ENCODE results near the gene ZBTB12. TPM values are rescaled to one million over a fixed set of nuclear protein-coding genes. Genes with fewer than 3 reads are reported as not detected.

ZBTB12 gene
- total RNA-seq, 1 experiment from 2014 or later = 11.7 TPM

DNA sequence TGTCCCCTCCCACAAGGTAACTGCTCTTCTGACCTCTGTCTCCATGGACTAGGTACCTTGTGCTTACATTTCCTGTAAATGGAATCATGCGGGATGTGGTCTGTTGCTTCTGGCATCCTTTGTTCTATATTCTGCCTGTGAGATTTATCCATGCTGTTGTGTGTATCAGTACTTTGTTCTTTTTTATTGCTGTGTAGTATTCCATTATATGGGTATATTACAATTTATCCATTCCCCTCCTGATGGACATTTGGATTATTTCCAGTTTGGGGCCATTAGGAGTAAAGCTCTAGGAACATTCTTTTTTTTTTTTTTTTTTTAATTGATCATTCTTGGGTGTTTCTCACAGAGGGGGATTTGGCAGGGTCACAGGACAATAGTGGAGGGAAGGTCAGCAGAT, 29.1 kb upstream of the ZBTB12 start:
- peaks cover 3% of the 10 kb centered on the region; the same call in 1 of the 2 replicates for H3K4me1 ChIP-seq
- H3K9me3 ChIP-seq = no peaks in the 10 kb centered on the region
- Mint-ChIP-seq H3K36me3 (ENCODE audit: insufficient read depth, unreplicated experiment) (no peaks in the 10 kb centered on the region), H3K4me3 (ENCODE audit: unreplicated experiment) (no peak overlapping the region), H3K27me3 (ENCODE audit: insufficient read depth, unreplicated experiment) (no peaks in the 10 kb centered on the region), H3K27ac (ENCODE audit: unreplicated experiment) (no peak overlapping the region), H3K4me1 (ENCODE audit: low read depth, unreplicated experiment) (no peaks in the 10 kb centered on the region), H3K9me3 (ENCODE audit: unreplicated experiment) (no peaks in the 10 kb centered on the region)
- BruUV-seq (replicated peaks) = no TSS peak
- POLR2A ChIA-PET = no interaction called here
- H3K27me3 ChIP-seq (replicated peaks; ENCODE audit: control insufficient read depth, insufficient read depth, low read length) = no peaks in the 10 kb centered on the region
- intact Hi-C loops (cut with micrococcal nuclease; ENCODE audit: unreplicated experiment) = no loop called here
- no peaks in the 10 kb centered on the region for H3K36me3 ChIP-seq (ENCODE audit: control insufficient read depth, insufficient read depth, low read length)
- no peak overlapping the region for H3K4me3 ChIP-seq (ENCODE audit: low read depth, low read length)
- DNase-seq = no peak
- CTCF ChIA-PET = no interaction called here
- no peak for TF ChIP-seq CTCF (IDR thresholded peaks at IDR 0.05; ENCODE audit: insufficient read depth in 1 of 2, low read depth in 1 of 2, low read length in 1 of 2, severe bottlenecking in 1 of 2, unreplicated experiment in 1 of 2)

- no peaks in the 10 kb centered on the region for H3K27me3 Mint-ChIP-seq (ENCODE audit: insufficient read depth, unreplicated experiment)
- DNase-seq = no peak
- no peak overlapping the region for H3K4me3 ChIP-seq (ENCODE audit: low read depth, low read length)
- no TSS peak for BruUV-seq (replicated peaks)
- H3K9me3 ChIP-seq = no peaks in the 10 kb centered on the region
- H3K4me3 Mint-ChIP-seq (ENCODE audit: unreplicated experiment) = no peak overlapping the region
- POLR2A ChIA-PET = interaction anchor here (0.7 kb wide), 1 partner anchor 1783 kb away, joined by 3 read pairs; the partner anchor contains the start of gene UQCC2
- CTCF ChIA-PET = no interaction called here
- no peaks in the 10 kb centered on the region for H3K36me3 Mint-ChIP-seq (ENCODE audit: insufficient read depth, unreplicated experiment)
- H3K27ac Mint-ChIP-seq (ENCODE audit: unreplicated experiment) = no peak overlapping the region
- no peak for TF ChIP-seq CTCF (IDR thresholded peaks at IDR 0.05; ENCODE audit: insufficient read depth in 1 of 2, low read depth in 1 of 2, low read length in 1 of 2, severe bottlenecking in 1 of 2, unreplicated experiment in 1 of 2)
- H3K9me3 Mint-ChIP-seq (ENCODE audit: unreplicated experiment) = no peaks in the 10 kb centered on the region
- no peaks in the 10 kb centered on the region; the same call in 1 of the 2 replicates for H3K36me3 ChIP-seq (ENCODE audit: control insufficient read depth, insufficient read depth, low read length)
- intact Hi-C loops (cut with micrococcal nuclease; ENCODE audit: unreplicated experiment) = no loop called here
- H3K4me1 Mint-ChIP-seq (ENCODE audit: low read depth, unreplicated experiment) = no peaks in the 10 kb centered on the region
- no peaks in the 10 kb centered on the region for H3K27me3 ChIP-seq (replicated peaks; ENCODE audit: control insufficient read depth, insufficient read depth, low read length)
- H3K4me1 ChIP-seq = peaks cover 3% of the 10 kb centered on the region; the same call in 1 of the 2 replicates
Observed at GRCh38 chr6:31928672-31928939, 26.7 kb upstream of the ZBTB12 start.

- intact Hi-C loops (cut with micrococcal nuclease; ENCODE audit: unreplicated experiment) = no loop called here
- Histone ChIP-seq H3K4me3 (ENCODE audit: low read depth, low read length) (0 out of 2 replicates have a peak overlapping the region, but pooled peaks have one; percentile 11), H3K9me3 (no peaks in the 10 kb centered on the region), H3K36me3 (ENCODE audit: control insufficient read depth, insufficient read depth, low read length) (no peaks in the 10 kb centered on the region; the same call in 1 of the 2 replicates), H3K4me1 (peaks cover 3% of the 10 kb centered on the region; the same call in 1 of the 2 replicates), H3K27me3 (replicated peaks; ENCODE audit: control insufficient read depth, insufficient read depth, low read length) (no peaks in the 10 kb centered on the region)
- Mint-ChIP-seq H3K36me3 (ENCODE audit: insufficient read depth, unreplicated experiment) (no peaks in the 10 kb centered on the region), H3K27me3 (ENCODE audit: insufficient read depth, unreplicated experiment) (no peaks in the 10 kb centered on the region), H3K9me3 (ENCODE audit: unreplicated experiment) (no peaks in the 10 kb centered on the region), H3K27ac (ENCODE audit: unreplicated experiment) (no peak overlapping the region), H3K4me3 (ENCODE audit: unreplicated experiment) (no peak overlapping the region), H3K4me1 (ENCODE audit: low read depth, unreplicated experiment) (no peaks in the 10 kb centered on the region)
- no TSS peak for BruUV-seq (replicated peaks)
- CTCF ChIA-PET = no interaction called here
- no peak for TF ChIP-seq CTCF (IDR thresholded peaks at IDR 0.05; ENCODE audit: insufficient read depth in 1 of 2, low read depth in 1 of 2, low read length in 1 of 2, severe bottlenecking in 1 of 2, unreplicated experiment in 1 of 2)
- POLR2A ChIA-PET = no interaction called here
- DNase-seq = no peak
Observed at GRCh38 chr6:31927863-31928671, 26.2 kb upstream of the ZBTB12 start.
